HepG2 (cell line): ENCODE data around the gene POLR3K. TPM values are rescaled to one million over a fixed set of nuclear protein-coding genes. Genes with fewer than 3 reads are reported as not detected.

Source experiments
- ATAC-seq: fragments of 200-7000 bp; cut with Tn5 transposase; 3 replicates; pipeline ENCODE4 v1.9.1; 2020; ENCODE audit warnings: mild to moderate bottlenecking, moderate library complexity
- BruUV-seq: library from RNA; stranded (reverse); fragments of 400-500 nt; replicated peaks from 2 replicates; lab custom pipeline; 2021; lab: Mats Ljungman, UMichigan
- CTCF ChIA-PET: fragments of 300-600 bp; formaldehyde crosslinking; extraction: SDS; loops from one replicate; lab custom pipeline; 2021; ENCODE audit warnings: low total read pairs, inconsistent platforms, low intra/inter-chr PET ratio; lab: Yijun Ruan, JAX
- POLR2A ChIA-PET: fragments of 350-600 bp; sonication (Branson Sonifier 250); formaldehyde crosslinking; loops from one replicate; lab custom pipeline; 2020; ENCODE audit warnings: antibody characterized with exemption, inconsistent platforms; lab: Yijun Ruan, JAX
- DNase-seq: peaks from one replicate; pipeline ENCODE4 v3.0.0-alpha.2; 2015; ENCODE audit warnings: low spot score
- FAIRE-seq: peaks from 3 replicates; lab custom pipeline; 2011; peaks lifted over from hg19 to GRCh38; lab: Jason Lieb, UNC
- H2AFZ ChIP-seq: one replicate; pipeline ENCODE4 v1.6.1; 2011; ENCODE audit warnings: low read length, inconsistent platforms
- H3K27ac ChIP-seq: fragments of 300-600 bp; 3 replicates; pipeline ENCODE4 v1.8.0; 2011; ENCODE audit warnings: mixed run types, mild to moderate bottlenecking, mixed read lengths, low read length, inconsistent platforms; ENCODE audit not compliant: insufficient read depth; ENCODE audit errors: extremely low read length
- H3K27me3 ChIP-seq, 2 experiments: fragments of 200-600 bp in 1 of 2; 2 replicates in 1 of 2; 3 replicates in 1 of 2; pipeline versions ENCODE4 v1.6.0 to v1.8.0; 2011; ENCODE audit warnings: low read length in 2 of 2, mild to moderate bottlenecking in 2 of 2, moderate library complexity in 2 of 2, inconsistent platforms in 1 of 2; ENCODE audit not compliant: insufficient read depth in 2 of 2, control insufficient read depth in 1 of 2
- H3K36me3 ChIP-seq, 2 experiments: fragments of 200-600 bp in 1 of 2; replicated peaks in 1 of 2; 2 replicates in 1 of 2; 3 replicates in 1 of 2; pipeline versions ENCODE4 v1.5.1 to v1.8.0; 2011; ENCODE audit warnings: low read length in 2 of 2, inconsistent platforms in 1 of 2; ENCODE audit not compliant: insufficient read depth in 2 of 2, control insufficient read depth in 1 of 2
- H3K4me1 ChIP-seq: 2 replicates; pipeline ENCODE4 v1.5.1; 2012; ENCODE audit warnings: low read length, inconsistent platforms; ENCODE audit not compliant: insufficient read depth
- H3K4me2 ChIP-seq: 2 replicates; pipeline ENCODE4 v1.6.0; 2011; ENCODE audit warnings: low read depth, low read length, inconsistent platforms
- H3K4me3 ChIP-seq, 3 experiments: fragments of 200-600 bp in 1 of 3; sonication (generic), shearing (Covaris generic) in 1 of 3; replicated peaks in 1 of 3; 2 replicates each; pipeline ENCODE4 v1.5.1; 2011 to 2016; ENCODE audit warnings: low read length in 3 of 3, inconsistent platforms in 2 of 3, low read depth in 2 of 3, mild to moderate bottlenecking in 2 of 3, control low read depth in 1 of 3, mixed read lengths in 1 of 3; ENCODE audit not compliant: insufficient read depth in 1 of 3
- H3K79me2 ChIP-seq: one replicate; pipeline ENCODE4 v1.6.1; 2011; ENCODE audit warnings: low read length, inconsistent platforms; ENCODE audit not compliant: insufficient read depth
- H3K9ac ChIP-seq: 2 replicates; pipeline ENCODE4 v1.6.0; 2011; ENCODE audit warnings: mild to moderate bottlenecking, low read depth, low read length, inconsistent platforms; ENCODE audit not compliant: insufficient read depth
- H3K9me3 ChIP-seq: 2 replicates; pipeline ENCODE4 v1.5.1; 2012; ENCODE audit warnings: mild to moderate bottlenecking, low read length
- H4K20me1 ChIP-seq: 2 replicates; pipeline ENCODE4 v1.6.0; 2011; ENCODE audit warnings: inconsistent platforms, mild to moderate bottlenecking, low read length, moderate library complexity; ENCODE audit not compliant: insufficient read depth
- KLF11 ChIP-seq: IDR thresholded peaks from 2 replicates; pipeline ENCODE4 v1.6.1; 2016; ENCODE audit warnings: missing compliant biosample characterization
- MIXL1 ChIP-seq: IDR thresholded peaks from 2 replicates; pipeline ENCODE4 v1.6.1; 2016
- RXRB ChIP-seq: IDR thresholded peaks from 2 replicates; pipeline ENCODE4 v1.6.1; 2016; ENCODE audit warnings: borderline replicate concordance, missing genetic modification reagents, missing compliant biosample characterization
- SATB2 ChIP-seq: sonication (generic); formaldehyde crosslinking; IDR thresholded peaks from 2 replicates; pipeline ENCODE4 v1.5.0; 2020; ENCODE audit warnings: missing genetic modification reagents
- ZBTB40 ChIP-seq, 2 experiments: fragments of 450-650 bp in 1 of 2; sonication (generic) in 1 of 2; formaldehyde crosslinking in 1 of 2; IDR thresholded peaks; 2 replicates each; pipeline versions ENCODE4 v1.6.1 to v1.8.0; 2016 to 2022; ENCODE audit warnings: antibody characterized with exemption in 1 of 2, mild to moderate bottlenecking in 1 of 2, missing genetic modification reagents in 1 of 2
- WGBS: methylation state at CpG from one replicate; pipeline ENCODE4 v1.1.6; 2017; ENCODE audit warnings: low lambda C conversion rate; 5-methylcytosine and 5-hydroxymethylcytosine counted together
- in situ Hi-C: cut with HindIII; loops from 2 replicates; pipeline ENCODE4 v1.10.0; 2017; ENCODE audit warnings: low pct_unique_long_range_greater_than_20kb; ENCODE audit not compliant: extremely low pct_ligation_motif_present
- intact Hi-C: fragments of 100-400 bp; cut with micrococcal nuclease; formaldehyde crosslinking; loops from one replicate; pipeline ENCODE4 v1.10.0; 2022; ENCODE audit not compliant: unreplicated experiment
- polyA plus RNA-seq, 8 experiments: library from polyadenylated mRNA; depleted of rRNA in 3 of 8; stranded (reverse) in 7 of 8; unstranded in 1 of 8; fragments of >200 nt; fragmentation: Illumina TruSeq in 4 of 8; extraction: Trizol in 4 of 8; gene quantifications; 2 replicates each; pipeline versions ENCODE4 v1.2.1 to v1.2.3, GENCODE V29; 2011 to 2016; ENCODE audit warnings: low read depth in 4 of 8, missing spikeins in 1 of 8, mixed read lengths in 1 of 8; ENCODE audit not compliant: insufficient read depth in 1 of 8
- total RNA-seq, 5 experiments: library from RNA; depleted of rRNA; stranded (reverse); fragments of >200 nt; fragmentation: Illumina TruSeq; extraction: Trizol; gene quantifications; 2 replicates each; pipeline ENCODE4 v1.2.3, GENCODE V29; 2016; ENCODE audit warnings: low read depth in 1 of 5
- TF ChIP-seq, protein P1 (sequence below): sonication (generic); formaldehyde crosslinking; IDR thresholded peaks from 2 replicates; pipeline ENCODE4 v1.4.0; 2020; ENCODE audit warnings: missing genetic modification reagents, borderline replicate concordance
- TF ChIP-seq, protein P2 (sequence below): sonication (generic); formaldehyde crosslinking; IDR thresholded peaks from 2 replicates; pipeline ENCODE4 v1.8.0; 2022; ENCODE audit warnings: mild to moderate bottlenecking, missing genetic modification reagents, moderate library complexity

POLR3K gene
- total and polyA plus RNA-seq, 2 of the 13 experiments (the other 11 are each of a cell fraction or from before 2014, with no cell fraction given) = 14.8 to 18.8 TPM

DNA sequence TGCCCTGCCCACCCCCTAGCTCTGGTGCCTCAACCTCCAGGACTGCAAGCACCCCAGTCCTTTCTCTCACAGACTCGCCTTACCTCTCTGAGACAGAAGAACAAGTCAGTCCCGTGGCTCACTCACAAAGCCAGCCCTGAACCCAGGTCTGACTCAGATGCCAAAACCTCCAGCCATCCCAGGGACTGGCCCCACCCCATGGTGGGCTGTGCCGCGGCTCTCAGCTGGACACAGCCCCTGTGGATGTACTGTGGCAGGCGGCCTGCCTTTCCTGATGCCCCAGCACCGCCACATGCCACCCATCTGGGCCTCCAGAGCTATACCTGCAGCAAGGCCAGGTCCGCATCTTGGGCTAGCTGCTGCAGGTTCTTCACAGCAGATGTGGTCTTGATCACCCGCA lies 44.4 kb upstream of the POLR3K start:
- ATAC-seq = no peak
- POLR2A ChIA-PET = no interaction called here
- no TSS peak for BruUV-seq
- DNase-seq = no peak
- Histone ChIP-seq H2AFZ (no peak overlapping the region), H3K27ac (no peak overlapping the region), H3K4me3 (no peak overlapping the region), H3K9ac (no peak overlapping the region), H3K4me1 (peaks cover 25% of the 10 kb centered on the region), H3K79me2 (no peaks in the 10 kb centered on the region), H3K36me3 (peaks cover 7 to 21% of the 10 kb centered on the region in 2 experiments; a peak in 4 of 5 replicates), H3K27me3 (no peaks in the 10 kb centered on the region), H3K9me3 (no peaks in the 10 kb centered on the region), H4K20me1 (no peaks in the 10 kb centered on the region), H3K4me2 (no peak overlapping the region)
- no peak for FAIRE-seq
- intact Hi-C loops (loop anchor here (1.0 kb wide), 1 partner anchor 33 kb away; no protein-coding TSS in a partner anchor), in situ Hi-C loops (no loop called here)
- 97% methylated on average over 7 of the region's 8 CpGs for WGBS
- CTCF ChIA-PET = interaction anchor here (1.6 to 7.9 kb wide), 2 partner anchors 9 to 31 kb away, joined by 5 to 155 read pairs; no protein-coding TSS in a partner anchor
- TF ChIP-seq KLF11 (CRISPR knock-in tag) (no peak), ZBTB40 (IDR thresholded peaks at IDR 0.05) (no peak), ZBTB40 (CRISPR knock-in tag; IDR thresholded peaks at IDR 0.05) (no peak), MIXL1 (CRISPR knock-in tag) (no peak), RXRB (CRISPR knock-in tag) (no peak), SATB2 (CRISPR knock-in tag) (no peak)
- TF ChIP-seq, protein P1, sequence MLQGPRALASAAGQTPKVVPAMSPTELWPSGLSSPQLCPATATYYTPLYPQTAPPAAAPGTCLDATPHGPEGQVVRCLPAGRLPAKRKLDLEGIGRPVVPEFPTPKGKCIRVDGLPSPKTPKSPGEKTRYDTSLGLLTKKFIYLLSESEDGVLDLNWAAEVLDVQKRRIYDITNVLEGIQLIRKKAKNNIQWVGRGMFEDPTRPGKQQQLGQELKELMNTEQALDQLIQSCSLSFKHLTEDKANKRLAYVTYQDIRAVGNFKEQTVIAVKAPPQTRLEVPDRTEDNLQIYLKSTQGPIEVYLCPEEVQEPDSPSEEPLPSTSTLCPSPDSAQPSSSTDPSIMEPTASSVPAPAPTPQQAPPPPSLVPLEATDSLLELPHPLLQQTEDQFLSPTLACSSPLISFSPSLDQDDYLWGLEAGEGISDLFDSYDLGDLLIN (CRISPR knock-in tag) = no peak
- TF ChIP-seq, protein P2, sequence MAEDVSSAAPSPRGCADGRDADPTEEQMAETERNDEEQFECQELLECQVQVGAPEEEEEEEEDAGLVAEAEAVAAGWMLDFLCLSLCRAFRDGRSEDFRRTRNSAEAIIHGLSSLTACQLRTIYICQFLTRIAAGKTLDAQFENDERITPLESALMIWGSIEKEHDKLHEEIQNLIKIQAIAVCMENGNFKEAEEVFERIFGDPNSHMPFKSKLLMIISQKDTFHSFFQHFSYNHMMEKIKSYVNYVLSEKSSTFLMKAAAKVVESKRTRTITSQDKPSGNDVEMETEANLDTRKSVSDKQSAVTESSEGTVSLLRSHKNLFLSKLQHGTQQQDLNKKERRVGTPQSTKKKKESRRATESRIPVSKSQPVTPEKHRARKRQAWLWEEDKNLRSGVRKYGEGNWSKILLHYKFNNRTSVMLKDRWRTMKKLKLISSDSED (CRISPR knock-in tag) = no peak
